HG03457 (cell line): ENCODE measurements around the gene EIF4A2.
A peak's percentile ranks its signal among the peaks of the same experiment; 100 is the strongest.

Experiments
- ATAC-seq: cut with Tn5 transposase; IDR thresholded peaks from one replicate; pipeline ENCODE4 v1.9.1; 2021; ENCODE audit warnings: moderate number of reproducible peaks; ENCODE audit not compliant: unreplicated experiment

The EIF4A2 gene

GRCh38 chr3:186783058-186783730 is at the start of gene EIF4A2:
Gene EIF4A2, plus strand, starts transcription at chr3:186783577. Its CDS starts 34 bp downstream, at chr3:186783611.
- peak; percentile 56 for ATAC-seq

DNA sequence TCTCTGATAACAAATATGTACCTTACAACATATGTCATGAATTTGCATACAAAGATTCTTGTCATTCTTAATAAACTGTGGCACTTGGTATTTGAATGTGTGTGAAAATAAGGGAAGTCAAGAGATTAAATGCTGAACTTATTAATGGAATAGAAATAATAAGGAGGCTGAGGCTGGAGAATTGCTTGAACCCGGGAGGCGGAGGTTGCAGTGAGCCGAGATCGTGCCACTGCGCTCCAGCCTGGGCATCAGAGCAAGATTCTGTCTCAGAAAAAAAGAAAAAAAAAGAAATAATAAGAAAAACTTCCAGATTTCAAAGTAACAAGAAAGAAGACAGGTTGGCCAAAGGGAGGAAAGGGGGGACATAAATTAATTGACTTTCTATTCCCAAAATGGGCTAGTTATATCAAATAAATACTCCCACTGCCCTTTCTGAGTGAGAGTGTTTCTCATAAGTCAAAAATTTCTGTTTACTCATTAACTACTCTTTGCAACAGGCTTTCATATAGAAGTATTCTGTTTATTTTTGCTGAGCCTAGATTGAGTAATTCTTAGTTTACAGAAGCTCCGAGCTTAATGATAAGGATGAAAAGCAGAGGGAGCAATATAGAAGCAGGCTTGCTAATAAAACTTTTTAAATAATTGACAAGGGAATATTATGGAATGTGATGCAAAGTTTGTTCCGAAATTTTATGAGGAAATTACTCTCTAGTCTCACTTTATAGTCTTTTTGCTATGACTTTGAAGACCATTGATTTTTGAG is 40.6 kb upstream of the EIF4A2 start:
- ATAC-seq = no peak

DNA sequence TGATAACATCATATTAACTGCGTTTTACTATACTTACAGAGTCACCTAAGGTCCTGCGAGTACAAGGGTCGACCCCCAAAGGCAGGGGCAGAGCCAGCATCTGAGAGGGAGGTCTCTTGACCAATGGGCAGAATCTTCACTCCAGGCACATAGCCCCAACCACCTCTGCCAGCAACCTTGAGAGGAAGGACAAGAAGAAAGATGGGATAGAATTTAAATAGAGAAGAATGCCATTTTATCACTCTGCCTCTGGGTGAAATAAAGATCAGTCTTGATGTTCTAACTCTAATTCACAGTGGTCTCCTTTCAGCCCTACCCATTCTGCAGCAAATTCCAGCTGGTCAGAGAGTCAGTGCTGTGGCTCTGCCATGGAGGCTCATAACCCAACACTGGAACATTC is 39.7 kb upstream of the EIF4A2 start:
- ATAC-seq = no peak

DNA sequence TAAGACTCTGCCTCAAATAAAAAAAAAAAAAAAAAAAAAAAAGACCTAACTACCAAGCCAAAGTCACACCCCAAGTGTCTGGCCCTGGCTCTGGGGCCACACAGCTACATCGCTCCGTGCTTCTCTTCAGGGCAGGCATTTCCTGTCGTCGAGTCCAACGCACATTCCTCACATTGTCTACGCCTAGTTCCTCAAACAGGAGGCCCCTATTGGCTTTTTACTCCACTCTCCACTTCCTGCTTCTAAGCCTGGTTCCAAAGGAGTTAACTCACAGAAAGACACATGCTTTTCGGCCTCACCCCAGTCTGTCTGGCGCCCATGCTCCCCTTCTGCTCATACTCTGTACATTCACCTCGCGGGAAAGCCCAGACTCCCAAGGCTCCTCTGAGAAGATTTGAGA is 37.4 kb upstream of the EIF4A2 start:
- no peak for ATAC-seq

DNA sequence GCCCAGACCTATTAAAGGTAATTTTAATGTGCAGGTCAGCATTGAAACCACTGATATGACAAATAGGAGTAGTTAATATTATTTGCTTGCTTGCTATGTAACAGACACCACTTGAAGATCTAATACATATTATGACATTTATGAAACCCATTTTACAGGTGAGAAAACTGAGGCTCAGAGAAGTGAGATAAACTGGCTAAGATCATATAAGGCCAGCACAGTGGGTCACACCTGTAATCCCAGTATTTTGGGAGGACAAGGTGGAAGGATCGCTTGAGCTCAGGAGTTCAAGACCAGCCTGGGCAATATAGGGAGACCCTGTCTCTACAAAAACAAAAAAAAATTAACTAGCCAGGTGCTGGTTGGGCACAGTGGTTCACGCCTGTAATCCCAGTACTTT is 33.1 kb upstream of the EIF4A2 start:
- no peak for ATAC-seq

GRCh38 chr3:186751480-186751879 is 31.9 kb upstream of the EIF4A2 start:
- ATAC-seq = no peak

GRCh38 chr3:186754006-186754405 is 29.4 kb upstream of the EIF4A2 start:
- no peak for ATAC-seq

GRCh38 chr3:186754871-186755270 is 28.5 kb upstream of the EIF4A2 start:
- no peak for ATAC-seq

- ATAC-seq = no peak
Measured at GRCh38 chr3:186757214-186757613, 26.2 kb upstream of the EIF4A2 start.

DNA sequence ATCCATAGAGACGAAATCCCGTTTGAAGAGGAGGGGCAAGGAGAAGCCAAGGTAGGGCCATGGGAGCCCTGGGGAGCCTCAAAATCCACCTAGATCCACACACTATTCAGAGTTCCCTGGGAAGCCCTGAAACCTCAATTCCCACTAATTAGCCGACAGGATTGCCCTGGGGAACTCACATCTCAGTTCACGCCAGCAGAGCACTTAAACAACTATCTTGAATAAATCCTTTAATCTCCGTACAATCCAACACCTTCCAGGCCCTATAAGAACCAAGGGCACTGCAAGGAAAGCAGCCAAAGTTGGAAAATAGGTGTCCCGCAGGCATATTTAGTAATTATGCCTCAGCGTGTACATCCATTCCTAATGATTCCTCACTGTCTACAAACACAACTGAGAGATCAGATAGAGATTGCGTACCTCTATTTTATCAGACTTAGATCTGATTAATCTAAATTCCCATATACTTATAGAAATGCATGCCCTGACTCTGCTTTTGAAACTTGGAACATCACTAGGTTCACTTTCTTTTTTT is 25.6 kb upstream of the EIF4A2 start:
- no peak for ATAC-seq

DNA sequence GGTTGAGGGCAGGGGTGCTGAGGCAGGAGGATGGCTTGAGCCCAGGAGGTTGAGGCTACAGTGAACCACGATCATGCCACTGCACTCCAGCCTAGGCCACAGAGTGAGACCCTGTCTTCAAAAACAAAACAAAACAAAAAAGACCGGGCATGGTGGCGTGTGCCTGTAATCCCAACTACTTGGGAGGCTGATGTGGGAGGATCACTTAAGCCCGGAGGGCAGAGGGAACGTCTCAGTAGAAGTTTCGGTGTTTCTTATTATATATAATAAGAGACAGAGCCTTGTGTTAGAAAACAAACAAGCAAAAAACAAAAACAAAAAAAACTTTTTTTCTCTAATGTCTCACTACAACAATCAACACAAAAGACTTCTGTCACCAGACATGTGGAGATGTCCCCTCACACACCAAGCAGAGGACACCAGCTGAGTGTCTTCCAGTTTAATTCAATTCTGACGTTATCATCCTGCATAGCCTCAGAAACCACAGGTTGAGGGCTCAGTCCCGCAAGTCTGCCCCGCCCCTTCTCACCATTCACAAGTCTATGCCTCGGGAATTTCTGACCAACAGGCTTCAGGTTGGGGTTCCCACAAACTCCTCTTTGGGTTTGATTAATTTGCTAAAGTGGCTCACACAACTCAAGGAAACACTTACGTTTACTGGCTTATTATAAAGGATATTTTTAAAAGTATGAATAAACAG is 24.0 kb upstream of the EIF4A2 start:
- no peak for ATAC-seq

DNA sequence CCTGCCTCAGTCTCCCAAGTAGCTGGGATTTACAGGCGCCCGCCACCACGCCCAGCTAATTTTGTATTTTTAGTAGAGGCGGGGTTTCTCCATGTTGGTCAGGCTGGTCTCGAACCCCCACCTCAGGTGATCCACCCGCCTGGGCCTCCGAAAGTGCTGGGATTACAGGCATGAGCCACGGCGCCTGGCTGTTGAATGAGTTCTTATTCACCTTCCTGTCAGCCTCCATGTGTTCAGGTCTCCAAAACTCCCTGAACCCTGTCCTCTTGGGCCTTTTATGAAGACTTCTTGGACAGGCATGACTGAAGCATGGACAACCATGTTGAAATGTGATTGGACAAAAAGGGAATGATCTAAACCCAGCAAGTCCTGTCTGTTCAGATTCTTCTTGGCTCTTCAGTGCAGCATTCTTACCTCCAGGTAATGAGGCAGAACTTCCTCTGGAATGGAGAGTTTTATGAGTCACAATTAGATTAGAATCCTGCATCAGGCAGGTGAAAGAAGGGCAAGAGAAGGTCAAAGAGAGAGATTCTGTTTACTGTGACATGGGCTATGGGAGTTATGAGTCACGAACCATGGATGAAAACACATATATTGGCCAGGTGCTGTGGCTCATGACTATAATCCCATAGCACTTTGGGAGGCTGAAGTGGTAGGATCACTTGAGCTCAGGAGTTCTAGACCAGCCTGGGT is 23.1 kb upstream of the EIF4A2 start:
- ATAC-seq = no peak

DNA sequence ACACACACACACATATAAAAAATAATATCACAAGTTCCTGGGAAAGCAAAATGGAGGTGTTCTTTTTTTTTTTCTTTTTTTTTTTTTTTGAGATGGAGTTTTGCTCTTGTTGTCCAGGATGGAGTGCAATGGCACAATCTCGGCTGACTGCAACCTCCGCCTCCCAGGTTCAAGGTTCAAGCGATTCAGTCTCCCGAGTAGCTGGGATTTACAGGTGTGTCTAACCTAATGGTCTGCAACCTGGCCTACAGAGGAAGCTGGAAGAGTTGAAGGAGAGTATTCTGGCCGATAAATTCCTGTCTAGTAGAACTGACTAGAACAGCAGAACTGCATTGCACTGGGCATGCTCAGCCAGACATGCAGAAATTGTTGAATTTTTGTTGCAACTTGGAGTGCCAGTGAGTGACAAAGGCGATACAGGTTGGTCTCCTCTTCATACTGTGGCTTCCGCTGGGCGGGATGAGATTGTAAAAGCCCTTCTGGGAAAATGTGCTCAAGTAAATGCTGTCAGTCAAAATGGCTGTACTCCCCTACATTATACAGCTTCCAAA is 22.4 kb upstream of the EIF4A2 start:
- ATAC-seq = no peak

DNA sequence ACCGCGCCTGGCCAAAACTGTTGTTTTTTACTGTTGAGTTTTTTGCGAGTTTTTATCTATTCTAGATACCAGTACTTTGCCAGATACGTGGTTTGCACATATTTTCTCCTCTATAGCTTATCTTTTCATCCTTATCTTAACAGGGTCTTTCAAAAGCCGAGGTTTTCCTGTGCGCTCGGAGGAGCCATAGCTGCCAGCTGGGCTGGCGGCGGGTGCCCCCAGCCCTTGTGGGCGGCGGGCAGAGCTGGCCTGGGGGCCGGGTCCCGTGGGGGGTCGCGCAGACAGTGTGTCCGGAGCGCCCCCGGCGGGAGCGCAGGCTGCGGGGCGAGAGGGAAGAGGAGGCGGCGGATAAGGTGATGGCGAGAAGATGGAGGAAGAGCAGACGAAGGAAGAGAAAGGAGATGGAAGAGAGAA is 11.1 kb upstream of the EIF4A2 start:
- ATAC-seq = peak; percentile 26

- ATAC-seq = peak; percentile 79
Measured at GRCh38 chr3:186772701-186773417, 10.5 kb upstream of the EIF4A2 start.

- ATAC-seq = no peak
Measured at GRCh38 chr3:186775999-186776398, 7.4 kb upstream of the EIF4A2 start.

- no peak for ATAC-seq
Measured at GRCh38 chr3:186779204-186779603, 4.2 kb upstream of the EIF4A2 start.

- ATAC-seq = peak; percentile 9
Measured at GRCh38 chr3:186782542-186783057, 777 bp upstream of the EIF4A2 start.

DNA sequence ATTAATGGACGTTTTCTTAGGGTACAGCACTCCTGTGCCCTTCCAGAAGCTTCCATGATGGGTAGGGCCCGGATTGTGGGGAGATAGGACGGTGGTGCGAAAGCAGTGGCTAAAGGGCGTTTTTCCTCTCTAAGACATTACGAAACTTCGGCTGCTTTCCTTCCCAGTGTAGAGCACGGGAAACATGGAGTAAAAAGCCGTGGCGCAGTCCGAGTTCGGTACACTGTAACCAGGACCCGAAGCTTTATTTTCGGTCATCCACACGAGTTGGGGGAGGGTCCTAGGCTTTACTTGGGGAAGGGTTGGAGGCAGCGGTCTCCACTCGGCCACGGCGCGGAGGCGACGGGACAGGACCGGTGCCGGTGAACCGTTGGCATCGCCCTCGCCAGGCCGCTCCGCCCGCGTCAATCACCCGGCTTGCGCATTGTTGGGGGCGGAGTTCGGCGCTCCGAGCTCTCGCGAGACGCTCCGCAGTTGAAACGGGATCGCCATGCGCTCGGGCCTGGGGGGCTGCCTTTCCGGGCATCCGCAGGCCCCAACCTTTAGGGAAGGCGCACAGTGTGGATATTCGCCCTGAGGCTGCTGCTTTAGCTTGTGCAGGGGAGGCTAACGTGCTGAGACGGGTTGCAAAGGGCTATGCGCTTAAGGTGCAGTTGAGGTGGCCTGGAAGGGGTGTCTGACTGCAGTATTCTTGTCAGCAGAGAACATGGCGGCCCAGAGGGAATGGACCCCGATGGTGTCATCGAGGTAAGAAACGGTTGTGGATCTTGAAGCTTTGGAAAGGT is 546 bp downstream of the EIF4A2 start:
- ATAC-seq = peak; percentile 51
